HepG2 (cell line): ENCODE results near the gene LYPLA2. TPM values are rescaled to one million over a fixed set of nuclear protein-coding genes. Genes with fewer than 3 reads are reported as not detected.

Experiments used
- ARHGAP35 ChIP-seq: sonication (generic); formaldehyde crosslinking; IDR thresholded peaks from 2 replicates; pipeline ENCODE4 v1.9.0; 2022; ENCODE audit warnings: mild to moderate bottlenecking, inconsistent platforms, moderate library complexity, missing genetic modification reagents, borderline replicate concordance
- CENPT ChIP-seq: sonication (generic); formaldehyde crosslinking; IDR thresholded peaks from 2 replicates; pipeline ENCODE4 v1.8.0; 2022; ENCODE audit warnings: low read depth, mild to moderate bottlenecking, moderate library complexity, missing genetic modification reagents
- GPN1 ChIP-seq: sonication (generic); formaldehyde crosslinking; IDR thresholded peaks from 2 replicates; pipeline ENCODE4 v1.5.1; 2020; ENCODE audit warnings: missing genetic modification reagents, borderline replicate concordance
- GTF2F1 ChIP-seq: fragments of 150-350 bp; IDR thresholded peaks from 2 replicates; pipeline ENCODE4 v1.6.1; 2014; ENCODE audit warnings: low read length
- HOXD1 ChIP-seq: sonication (generic); formaldehyde crosslinking; IDR thresholded peaks from 2 replicates; pipeline ENCODE4 v1.5.0; 2020; ENCODE audit warnings: missing genetic modification reagents
- IRF2 ChIP-seq: IDR thresholded peaks from 2 replicates; pipeline ENCODE4 v1.6.1; 2018; ENCODE audit warnings: missing genetic modification reagents, missing compliant biosample characterization
- ISX ChIP-seq: sonication (generic); formaldehyde crosslinking; conservative IDR thresholded peaks from 2 replicates; pipeline ENCODE4 v1.5.0; 2020; ENCODE audit warnings: missing genetic modification reagents
- MED13 ChIP-seq: sonication (generic); formaldehyde crosslinking; IDR thresholded peaks from 2 replicates; pipeline ENCODE4 v1.5.0; 2020; ENCODE audit warnings: missing genetic modification reagents
- RORA ChIP-seq: sonication (generic); formaldehyde crosslinking; IDR thresholded peaks from 2 replicates; pipeline ENCODE4 v1.5.0; 2020; ENCODE audit warnings: mild to moderate bottlenecking, missing genetic modification reagents, moderate library complexity
- SAP130 ChIP-seq: IDR thresholded peaks from 2 replicates; pipeline ENCODE4 v1.6.1; 2016; ENCODE audit warnings: low read depth
- STAT5B ChIP-seq: sonication (generic); formaldehyde crosslinking; IDR thresholded peaks from 2 replicates; pipeline ENCODE4 v1.4.0; 2020; ENCODE audit warnings: missing genetic modification reagents
- TEAD2 ChIP-seq: sonication (generic); formaldehyde crosslinking; IDR thresholded peaks from 2 replicates; pipeline ENCODE4 v1.9.0; 2021; ENCODE audit warnings: missing genetic modification reagents
- ZBTB3 ChIP-seq: sonication (generic); formaldehyde crosslinking; IDR thresholded peaks from 2 replicates; pipeline ENCODE4 v1.4.0; 2020; ENCODE audit warnings: low read depth, mild to moderate bottlenecking, moderate library complexity, missing genetic modification reagents, borderline replicate concordance
- ZKSCAN5 ChIP-seq: sonication (generic); formaldehyde crosslinking; IDR thresholded peaks from 2 replicates; pipeline ENCODE4 v1.5.1; 2020; ENCODE audit warnings: mild to moderate bottlenecking, missing genetic modification reagents
- ZNF253 ChIP-seq: sonication (generic); formaldehyde crosslinking; IDR thresholded peaks from 2 replicates; pipeline ENCODE4 v1.8.0; 2022; ENCODE audit warnings: mild to moderate bottlenecking, missing genetic modification reagents, borderline replicate concordance
- ZNF263 ChIP-seq: sonication (generic); formaldehyde crosslinking; IDR thresholded peaks from 2 replicates; pipeline ENCODE4 v1.4.0; 2020; ENCODE audit warnings: missing genetic modification reagents
- ZNF317 ChIP-seq: sonication (generic); formaldehyde crosslinking; IDR thresholded peaks from 2 replicates; pipeline ENCODE4 v1.5.0; 2020; ENCODE audit warnings: mild to moderate bottlenecking, missing genetic modification reagents
- ZNF570 ChIP-seq: sonication (generic); formaldehyde crosslinking; IDR thresholded peaks from 2 replicates; pipeline ENCODE4 v1.4.0; 2020; ENCODE audit warnings: mild to moderate bottlenecking, missing genetic modification reagents, borderline replicate concordance
- ZSCAN22 ChIP-seq: sonication (generic); formaldehyde crosslinking; IDR thresholded peaks from 2 replicates; pipeline ENCODE4 v1.4.0; 2020; ENCODE audit warnings: mild to moderate bottlenecking, missing genetic modification reagents
- polyA plus RNA-seq, 8 experiments: library from polyadenylated mRNA; depleted of rRNA in 3 of 8; stranded (reverse) in 7 of 8; unstranded in 1 of 8; fragments of >200 nt; fragmentation: Illumina TruSeq in 4 of 8; extraction: Trizol in 4 of 8; gene quantifications; 2 replicates each; pipeline versions ENCODE4 v1.2.1 to v1.2.3, GENCODE V29; 2011 to 2016; ENCODE audit warnings: low read depth in 4 of 8, missing spikeins in 1 of 8, mixed read lengths in 1 of 8; ENCODE audit not compliant: insufficient read depth in 1 of 8
- total RNA-seq, 5 experiments: library from RNA; depleted of rRNA; stranded (reverse); fragments of >200 nt; fragmentation: Illumina TruSeq; extraction: Trizol; gene quantifications; 2 replicates each; pipeline ENCODE4 v1.2.3, GENCODE V29; 2016; ENCODE audit warnings: low read depth in 1 of 5
- TF ChIP-seq, protein P1 (sequence below), 2 experiments: IDR thresholded peaks; 2 replicates each; pipeline ENCODE4 v1.6.1; 2011 to 2012; ENCODE audit warnings: low read length in 2 of 2, borderline replicate concordance in 1 of 2, low read depth in 1 of 2, mild to moderate bottlenecking in 1 of 2, moderate library complexity in 1 of 2
- TF ChIP-seq, protein P2 (sequence below): sonication (generic); formaldehyde crosslinking; IDR thresholded peaks from 2 replicates; pipeline ENCODE4 v1.5.0; 2020; ENCODE audit warnings: mild to moderate bottlenecking, missing genetic modification reagents, borderline replicate concordance

Gene LYPLA2
- total and polyA plus RNA-seq, 2 of the 13 experiments (the other 11 are each of a cell fraction or from before 2014, with no cell fraction given) = 72.1 to 73.2 TPM

DNA sequence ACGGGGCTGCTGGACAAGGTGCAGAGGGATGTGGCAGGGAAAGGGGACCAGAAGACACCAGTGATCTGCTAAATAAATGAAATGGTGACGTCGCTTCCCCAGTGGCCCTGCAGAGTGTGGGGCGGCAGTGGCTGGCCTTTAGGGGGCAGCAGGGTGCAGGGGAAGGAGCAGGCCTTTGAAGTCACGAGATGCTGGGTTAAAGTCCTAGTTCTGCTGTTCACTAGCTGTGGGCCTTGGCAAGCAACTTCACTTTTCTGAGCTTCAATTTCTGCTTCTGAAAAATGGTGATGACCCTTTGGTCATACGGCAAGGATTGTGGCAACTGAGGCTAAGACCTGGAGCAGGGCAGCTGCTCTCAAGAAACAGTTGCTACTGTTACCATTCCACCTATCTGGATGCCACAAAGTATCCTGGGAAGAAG, 18.8 kb downstream of the LYPLA2 start (continued):
- no peak for TF ChIP-seq HOXD1
- TF ChIP-seq ARHGAP35 (CRISPR knock-in tag) = no peak
- TF ChIP-seq SAP130 (CRISPR knock-in tag) = peak; percentile 44
- TF ChIP-seq ZNF263 (CRISPR knock-in tag) = no peak
- no peak for TF ChIP-seq RORA (CRISPR knock-in tag)
- TF ChIP-seq, protein P1, sequence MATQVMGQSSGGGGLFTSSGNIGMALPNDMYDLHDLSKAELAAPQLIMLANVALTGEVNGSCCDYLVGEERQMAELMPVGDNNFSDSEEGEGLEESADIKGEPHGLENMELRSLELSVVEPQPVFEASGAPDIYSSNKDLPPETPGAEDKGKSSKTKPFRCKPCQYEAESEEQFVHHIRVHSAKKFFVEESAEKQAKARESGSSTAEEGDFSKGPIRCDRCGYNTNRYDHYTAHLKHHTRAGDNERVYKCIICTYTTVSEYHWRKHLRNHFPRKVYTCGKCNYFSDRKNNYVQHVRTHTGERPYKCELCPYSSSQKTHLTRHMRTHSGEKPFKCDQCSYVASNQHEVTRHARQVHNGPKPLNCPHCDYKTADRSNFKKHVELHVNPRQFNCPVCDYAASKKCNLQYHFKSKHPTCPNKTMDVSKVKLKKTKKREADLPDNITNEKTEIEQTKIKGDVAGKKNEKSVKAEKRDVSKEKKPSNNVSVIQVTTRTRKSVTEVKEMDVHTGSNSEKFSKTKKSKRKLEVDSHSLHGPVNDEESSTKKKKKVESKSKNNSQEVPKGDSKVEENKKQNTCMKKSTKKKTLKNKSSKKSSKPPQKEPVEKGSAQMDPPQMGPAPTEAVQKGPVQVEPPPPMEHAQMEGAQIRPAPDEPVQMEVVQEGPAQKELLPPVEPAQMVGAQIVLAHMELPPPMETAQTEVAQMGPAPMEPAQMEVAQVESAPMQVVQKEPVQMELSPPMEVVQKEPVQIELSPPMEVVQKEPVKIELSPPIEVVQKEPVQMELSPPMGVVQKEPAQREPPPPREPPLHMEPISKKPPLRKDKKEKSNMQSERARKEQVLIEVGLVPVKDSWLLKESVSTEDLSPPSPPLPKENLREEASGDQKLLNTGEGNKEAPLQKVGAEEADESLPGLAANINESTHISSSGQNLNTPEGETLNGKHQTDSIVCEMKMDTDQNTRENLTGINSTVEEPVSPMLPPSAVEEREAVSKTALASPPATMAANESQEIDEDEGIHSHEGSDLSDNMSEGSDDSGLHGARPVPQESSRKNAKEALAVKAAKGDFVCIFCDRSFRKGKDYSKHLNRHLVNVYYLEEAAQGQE (IDR thresholded peaks at IDR 0.05; ENCODE audit: borderline replicate concordance in 1 of 2, low read depth in 1 of 2, low read length in 2 of 2) = no peak
- TF ChIP-seq, protein P2, sequence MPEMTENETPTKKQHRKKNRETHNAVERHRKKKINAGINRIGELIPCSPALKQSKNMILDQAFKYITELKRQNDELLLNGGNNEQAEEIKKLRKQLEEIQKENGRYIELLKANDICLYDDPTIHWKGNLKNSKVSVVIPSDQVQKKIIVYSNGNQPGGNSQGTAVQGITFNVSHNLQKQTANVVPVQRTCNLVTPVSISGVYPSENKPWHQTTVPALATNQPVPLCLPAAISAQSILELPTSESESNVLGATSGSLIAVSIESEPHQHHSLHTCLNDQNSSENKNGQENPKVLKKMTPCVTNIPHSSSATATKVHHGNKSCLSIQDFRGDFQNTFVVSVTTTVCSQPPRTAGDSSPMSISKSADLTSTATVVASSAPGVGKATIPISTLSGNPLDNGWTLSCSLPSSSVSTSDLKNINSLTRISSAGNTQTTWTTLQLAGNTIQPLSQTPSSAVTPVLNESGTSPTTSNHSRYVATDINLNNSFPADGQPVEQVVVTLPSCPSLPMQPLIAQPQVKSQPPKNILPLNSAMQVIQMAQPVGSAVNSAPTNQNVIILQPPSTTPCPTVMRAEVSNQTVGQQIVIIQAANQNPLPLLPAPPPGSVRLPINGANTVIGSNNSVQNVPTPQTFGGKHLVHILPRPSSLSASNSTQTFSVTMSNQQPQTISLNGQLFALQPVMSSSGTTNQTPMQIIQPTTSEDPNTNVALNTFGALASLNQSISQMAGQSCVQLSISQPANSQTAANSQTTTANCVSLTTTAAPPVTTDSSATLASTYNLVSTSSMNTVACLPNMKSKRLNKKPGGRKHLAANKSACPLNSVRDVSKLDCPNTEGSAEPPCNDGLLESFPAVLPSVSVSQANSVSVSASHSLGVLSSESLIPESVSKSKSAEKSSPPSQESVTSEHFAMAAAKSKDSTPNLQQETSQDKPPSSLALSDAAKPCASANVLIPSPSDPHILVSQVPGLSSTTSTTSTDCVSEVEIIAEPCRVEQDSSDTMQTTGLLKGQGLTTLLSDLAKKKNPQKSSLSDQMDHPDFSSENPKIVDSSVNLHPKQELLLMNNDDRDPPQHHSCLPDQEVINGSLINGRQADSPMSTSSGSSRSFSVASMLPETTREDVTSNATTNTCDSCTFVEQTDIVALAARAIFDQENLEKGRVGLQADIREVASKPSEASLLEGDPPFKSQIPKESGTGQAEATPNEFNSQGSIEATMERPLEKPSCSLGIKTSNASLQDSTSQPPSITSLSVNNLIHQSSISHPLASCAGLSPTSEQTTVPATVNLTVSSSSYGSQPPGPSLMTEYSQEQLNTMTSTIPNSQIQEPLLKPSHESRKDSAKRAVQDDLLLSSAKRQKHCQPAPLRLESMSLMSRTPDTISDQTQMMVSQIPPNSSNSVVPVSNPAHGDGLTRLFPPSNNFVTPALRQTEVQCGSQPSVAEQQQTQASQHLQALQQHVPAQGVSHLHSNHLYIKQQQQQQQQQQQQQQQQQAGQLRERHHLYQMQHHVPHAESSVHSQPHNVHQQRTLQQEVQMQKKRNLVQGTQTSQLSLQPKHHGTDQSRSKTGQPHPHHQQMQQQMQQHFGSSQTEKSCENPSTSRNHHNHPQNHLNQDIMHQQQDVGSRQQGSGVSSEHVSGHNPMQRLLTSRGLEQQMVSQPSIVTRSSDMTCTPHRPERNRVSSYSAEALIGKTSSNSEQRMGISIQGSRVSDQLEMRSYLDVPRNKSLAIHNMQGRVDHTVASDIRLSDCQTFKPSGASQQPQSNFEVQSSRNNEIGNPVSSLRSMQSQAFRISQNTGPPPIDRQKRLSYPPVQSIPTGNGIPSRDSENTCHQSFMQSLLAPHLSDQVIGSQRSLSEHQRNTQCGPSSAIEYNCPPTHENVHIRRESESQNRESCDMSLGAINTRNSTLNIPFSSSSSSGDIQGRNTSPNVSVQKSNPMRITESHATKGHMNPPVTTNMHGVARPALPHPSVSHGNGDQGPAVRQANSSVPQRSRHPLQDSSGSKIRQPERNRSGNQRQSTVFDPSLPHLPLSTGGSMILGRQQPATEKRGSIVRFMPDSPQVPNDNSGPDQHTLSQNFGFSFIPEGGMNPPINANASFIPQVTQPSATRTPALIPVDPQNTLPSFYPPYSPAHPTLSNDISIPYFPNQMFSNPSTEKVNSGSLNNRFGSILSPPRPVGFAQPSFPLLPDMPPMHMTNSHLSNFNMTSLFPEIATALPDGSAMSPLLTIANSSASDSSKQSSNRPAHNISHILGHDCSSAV = no peak
- no peak for TF ChIP-seq STAT5B (CRISPR knock-in tag)
- TF ChIP-seq MED13 (CRISPR knock-in tag) = no peak
- TF ChIP-seq CENPT (CRISPR knock-in tag) = no peak
- no peak for TF ChIP-seq ZNF570 (CRISPR knock-in tag)
- TF ChIP-seq ZBTB3 = no peak
- TF ChIP-seq ZSCAN22 = no peak
- no peak for TF ChIP-seq TEAD2 (CRISPR knock-in tag)
- no peak for TF ChIP-seq ZNF253
- 0 out of 2 replicates have a peak, but pooled peaks have one; percentile 62 for TF ChIP-seq IRF2 (CRISPR knock-in tag)
- TF ChIP-seq GPN1 (CRISPR knock-in tag) = no peak
- TF ChIP-seq ISX (CRISPR knock-in tag) = no peak
- TF ChIP-seq ZNF317 (CRISPR knock-in tag) = no peak
- TF ChIP-seq ZKSCAN5 (CRISPR knock-in tag) = no peak
- TF ChIP-seq GTF2F1 = no peak
